NT2/D1 (cell line): ENCODE measurements around the gene CCT8L2.
A peak's percentile ranks its signal among the peaks of the same experiment; 100 is the strongest.
"Not testable (repeated sequence)": the region's sequence is repeated elsewhere in the genome, so short reads cannot be mapped to it uniquely, and the experiment has no call there.

ENCODE experiments used
- DNase-seq: peaks from one replicate; pipeline ENCODE4 v3.0.0-alpha.2; 2011; ENCODE audit warnings: low read depth, low spot score
- H3K27me3 ChIP-seq: 2 replicates; pipeline ENCODE4 v1.6.0; 2011; ENCODE audit warnings: mild to moderate bottlenecking; ENCODE audit not compliant: insufficient read length, insufficient read depth
- H3K36me3 ChIP-seq: 2 replicates; pipeline ENCODE4 v1.6.1; 2011; ENCODE audit warnings: mild to moderate bottlenecking, low read length, mixed read lengths; ENCODE audit not compliant: insufficient read depth, insufficient read length
- H3K4me1 ChIP-seq: 2 replicates; pipeline ENCODE4 v1.5.1; 2011; ENCODE audit not compliant: insufficient read depth, insufficient read length
- H3K4me3 ChIP-seq: 2 replicates; pipeline ENCODE4 v1.5.1; 2011; ENCODE audit warnings: low read depth; ENCODE audit not compliant: insufficient read length
- H3K9ac ChIP-seq: 2 replicates; pipeline ENCODE4 v1.6.0; 2011; ENCODE audit warnings: low read depth; ENCODE audit not compliant: insufficient read length
- H3K9me3 ChIP-seq: 2 replicates; pipeline ENCODE4 v1.5.1; 2011; ENCODE audit warnings: mild to moderate bottlenecking, low read length; ENCODE audit not compliant: insufficient read depth
- SUZ12 ChIP-seq: IDR thresholded peaks from 2 replicates; pipeline ENCODE4 v1.6.1; 2011; ENCODE audit not compliant: insufficient read length, insufficient read depth; ENCODE audit errors: extremely low read depth
- YY1 ChIP-seq: IDR thresholded peaks from 2 replicates; pipeline ENCODE4 v1.6.1; 2011; ENCODE audit not compliant: insufficient read length, insufficient read depth
- ZNF274 ChIP-seq: IDR thresholded peaks from 2 replicates; pipeline ENCODE4 v1.6.1; 2011; ENCODE audit warnings: mild to moderate bottlenecking, low read depth, low read length

Gene CCT8L2

GRCh38 chr22:16609548-16610261, 17.1 kb upstream of the CCT8L2 start:
- Histone ChIP-seq H3K9me3 (no peaks in the 10 kb centered on the region), H3K36me3 (no peaks in the 10 kb centered on the region), H3K4me3 (peak overlapping the region; percentile 40), H3K9ac (peak overlapping the region; percentile 32), H3K27me3 (peaks cover 43% of the 10 kb centered on the region), H3K4me1 (no peaks in the 10 kb centered on the region)
- TF ChIP-seq ZNF274, result no peak
- no peak for TF ChIP-seq YY1
- TF ChIP-seq SUZ12, result no peak
- no peak for DNase-seq

DNA sequence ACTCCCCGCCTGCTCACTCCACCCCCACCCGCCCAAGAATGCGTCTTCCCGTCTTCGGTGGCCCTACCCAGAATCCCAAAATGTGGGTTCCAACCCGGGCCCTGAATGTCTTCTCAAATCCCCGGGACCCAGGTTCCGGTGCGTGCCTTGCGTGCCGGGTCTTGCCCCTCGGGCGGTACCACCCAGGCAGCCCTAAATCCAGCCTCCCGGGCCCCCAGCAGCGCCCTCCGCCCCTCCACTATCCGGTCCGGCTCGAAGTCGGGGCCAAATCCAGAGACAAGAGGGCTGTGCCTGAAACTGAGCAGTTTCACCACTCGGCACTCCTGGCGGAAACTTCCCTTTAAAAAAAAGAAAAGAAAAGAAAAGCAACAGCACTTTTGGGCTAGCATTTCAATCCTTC, 16.3 kb upstream of the CCT8L2 start:
- H3K9me3 ChIP-seq, result no peaks in the 10 kb centered on the region
- H3K4me3 ChIP-seq, result peak overlapping the region; percentile 21

GRCh38 chr22:16604257-16604998, 11.8 kb upstream of the CCT8L2 start:
- H3K9me3 ChIP-seq, H3K4me1 ChIP-seq, DNase-seq, H3K4me3 ChIP-seq, H3K36me3 ChIP-seq, H3K9ac ChIP-seq: not testable (repeated sequence)
- peaks cover 70% of the 10 kb centered on the region for H3K27me3 ChIP-seq

More for the DNA sequence above, 16.3 kb upstream of the CCT8L2 start:
- TF ChIP-seq SUZ12, result no peak
- no peak for TF ChIP-seq ZNF274
- TF ChIP-seq YY1, result no peak
- H3K36me3 ChIP-seq, result no peaks in the 10 kb centered on the region
- peaks cover 51% of the 10 kb centered on the region for H3K27me3 ChIP-seq
- no peaks in the 10 kb centered on the region for H3K4me1 ChIP-seq
- H3K9ac ChIP-seq, result no peak overlapping the region
- no peak for DNase-seq

- peaks cover 69% of the 10 kb centered on the region for H3K27me3 ChIP-seq
- H3K9me3 ChIP-seq, H3K4me1 ChIP-seq, H3K9ac ChIP-seq, H3K4me3 ChIP-seq, H3K36me3 ChIP-seq, DNase-seq: not testable (repeated sequence)
Observed at GRCh38 chr22:16603770-16604242, 11.2 kb upstream of the CCT8L2 start.

DNA sequence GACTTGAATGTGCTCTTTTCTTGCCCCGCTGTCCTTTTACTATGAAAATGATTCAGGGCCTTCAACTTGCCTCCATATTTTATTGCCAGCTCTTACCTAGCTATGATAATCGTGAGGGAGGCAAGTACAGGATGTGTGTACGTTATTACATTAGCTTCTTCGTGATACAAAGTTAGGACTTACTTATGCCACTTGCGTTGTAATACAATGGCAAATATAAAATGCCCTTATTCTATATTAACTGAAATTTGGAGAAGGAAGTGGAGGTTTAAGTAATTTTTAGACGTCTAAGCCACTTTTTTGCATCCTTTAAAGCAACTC, 10.8 kb upstream of the CCT8L2 start:
- Histone ChIP-seq H3K36me3 (no peaks in the 10 kb centered on the region), H3K9ac (no peak overlapping the region), H3K9me3 (no peaks in the 10 kb centered on the region), H3K4me3 (no peak overlapping the region), H3K27me3 (peaks cover 65% of the 10 kb centered on the region), H3K4me1 (no peaks in the 10 kb centered on the region)
- no peak for DNase-seq
- TF ChIP-seq SUZ12, result no peak
- no peak for TF ChIP-seq ZNF274
- TF ChIP-seq YY1, result no peak

DNA sequence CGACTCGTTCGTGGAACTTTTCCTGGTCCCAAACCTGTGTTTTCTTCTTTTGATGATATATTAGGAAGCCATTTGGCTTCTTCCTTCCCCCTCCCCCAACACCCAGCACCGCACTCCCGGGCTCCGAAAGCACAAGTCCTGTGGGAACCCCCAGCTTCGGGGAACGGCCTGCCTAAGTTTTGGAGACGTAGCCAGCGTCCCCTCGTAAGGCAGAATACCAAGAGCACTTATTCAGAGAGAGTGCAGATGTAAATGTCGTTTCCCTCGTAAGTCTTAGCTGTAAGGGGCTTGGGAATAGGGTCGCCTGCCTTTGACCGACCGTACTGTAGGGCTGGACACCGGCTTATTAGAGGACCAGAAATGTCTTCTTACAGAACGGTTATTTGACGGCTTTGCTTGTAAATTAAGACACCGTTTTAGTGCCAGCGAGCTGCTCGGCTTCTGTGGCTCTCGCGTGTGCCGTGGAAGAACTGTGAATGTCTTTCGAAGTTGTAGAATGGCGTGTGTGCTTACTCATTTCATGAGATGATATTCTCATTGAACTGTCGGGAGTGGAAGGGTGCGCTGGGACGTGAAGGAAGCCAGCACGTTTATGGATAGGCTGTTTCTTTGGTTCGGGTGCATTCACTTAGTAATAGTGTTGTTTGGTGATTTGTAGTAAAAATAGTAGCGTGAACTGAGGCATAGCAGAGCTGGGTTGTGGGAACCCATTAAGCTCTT, 10.3 kb upstream of the CCT8L2 start:
- not testable (repeated sequence) for H3K9ac ChIP-seq, H3K36me3 ChIP-seq, H3K4me1 ChIP-seq, DNase-seq, H3K9me3 ChIP-seq
- H3K4me3 ChIP-seq, result peak overlapping the region; percentile 15
- peaks cover 60% of the 10 kb centered on the region for H3K27me3 ChIP-seq

DNA sequence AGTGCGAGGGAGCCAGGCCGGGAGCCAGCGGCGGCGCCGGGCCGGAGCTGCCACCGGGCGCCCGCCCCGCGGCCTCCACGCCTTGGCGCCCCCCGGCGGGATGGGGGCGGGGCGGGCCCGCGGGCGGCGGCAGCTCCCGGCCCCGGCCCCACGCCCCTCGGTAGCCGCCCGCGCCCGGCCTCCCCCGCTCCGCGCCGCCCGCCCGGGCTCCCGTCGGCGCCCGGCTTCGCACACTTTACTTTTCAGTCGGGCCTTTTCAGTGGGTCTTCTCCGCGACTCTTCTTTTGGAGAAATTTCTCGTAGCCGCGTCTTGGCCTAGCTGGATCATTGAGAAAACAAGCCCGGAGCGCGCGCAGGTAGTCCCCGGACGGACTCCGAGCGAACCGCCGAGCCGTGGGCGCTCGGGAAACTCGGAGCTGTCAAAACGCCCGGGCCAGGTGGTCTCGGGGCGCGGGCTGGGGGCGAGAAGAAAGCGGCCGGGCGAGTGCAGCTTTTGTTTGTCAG, 9.7 kb upstream of the CCT8L2 start:
- DNase-seq, H3K9ac ChIP-seq, H3K4me1 ChIP-seq, H3K9me3 ChIP-seq, H3K36me3 ChIP-seq: not testable (repeated sequence)
- Histone ChIP-seq H3K4me3 (peak overlapping the region; percentile 24), H3K27me3 (peaks cover 55% of the 10 kb centered on the region)
